RWPE2 (cell line): ENCODE data around the gene CRISPLD2.

Source experiments
- ATAC-seq: fragments of 200-7000 bp; cut with Tn5 transposase; 3 replicates; pipeline ENCODE4 v1.9.1; 2021; ENCODE audit warnings: low read depth
- DNase-seq: peaks from one replicate; pipeline ENCODE4 v3.0.0-alpha.2; 2020; ENCODE audit warnings: low spot score
- H3K27ac ChIP-seq: fragments of 450-650 bp; 2 replicates; pipeline ENCODE4 v1.5.1; 2017; ENCODE audit warnings: mild to moderate bottlenecking; ENCODE audit not compliant: poor library complexity, severe bottlenecking
- H3K27me3 ChIP-seq: fragments of 250-450 bp; sonication (Bioruptor Pico); 2 replicates; pipeline ENCODE4 v1.5.1; 2021; ENCODE audit warnings: mild to moderate bottlenecking, moderate library complexity; ENCODE audit not compliant: insufficient read depth, poor library complexity, severe bottlenecking
- H3K36me3 ChIP-seq: fragments of 250-450 bp; sonication (Bioruptor Pico); 2 replicates; pipeline ENCODE4 v1.5.1; 2020; ENCODE audit warnings: low read depth, mild to moderate bottlenecking, moderate library complexity
- H3K4me1 ChIP-seq: fragments of 250-450 bp; sonication (Bioruptor Pico); 2 replicates; pipeline ENCODE4 v1.5.1; 2021; ENCODE audit warnings: mild to moderate bottlenecking, moderate library complexity; ENCODE audit not compliant: insufficient read depth, poor library complexity, severe bottlenecking
- H3K4me3 ChIP-seq: fragments of 250-450 bp; sonication (Bioruptor Pico); 2 replicates; pipeline ENCODE4 v1.5.1; 2021; ENCODE audit warnings: mild to moderate bottlenecking, moderate library complexity; ENCODE audit not compliant: severe bottlenecking
- H3K9me3 ChIP-seq: fragments of 250-450 bp; sonication (Bioruptor Pico); 2 replicates; pipeline ENCODE4 v1.5.1; 2021; ENCODE audit warnings: mild to moderate bottlenecking, moderate library complexity; ENCODE audit not compliant: severe bottlenecking
- TF ChIP-seq, protein P1 (sequence below): fragments of 450-650 bp; IDR thresholded peaks from one replicate; pipeline ENCODE4 v1.5.1; 2017; ENCODE audit warnings: mild to moderate bottlenecking, moderate library complexity; ENCODE audit not compliant: poor library complexity, severe bottlenecking

The CRISPLD2 gene

DNA sequence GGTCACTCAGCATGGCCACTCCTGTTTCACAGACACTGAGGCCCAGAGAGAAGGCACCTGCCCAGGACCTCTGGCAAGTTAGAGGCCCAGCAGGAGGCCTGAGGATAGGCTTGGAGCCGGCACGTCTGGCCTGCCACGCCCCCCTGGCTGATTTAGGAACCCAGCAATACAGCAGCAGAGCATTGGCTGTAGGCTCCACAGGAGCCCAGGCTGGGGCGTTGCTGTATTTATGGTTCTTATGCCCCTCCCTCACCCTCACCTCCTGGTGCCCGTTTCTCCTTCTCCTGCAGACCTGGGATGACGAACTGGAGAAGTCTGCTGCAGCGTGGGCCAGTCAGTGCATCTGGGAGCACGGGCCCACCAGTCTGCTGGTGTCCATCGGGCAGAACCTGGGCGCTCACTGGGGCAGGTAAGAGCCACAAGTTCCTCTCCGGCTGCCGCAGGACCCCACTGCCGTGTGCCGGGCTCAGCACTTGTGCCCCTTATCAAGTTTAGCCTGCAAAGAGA is 25.8 kb downstream of the CRISPLD2 start:
- ATAC-seq: no peak
- Histone ChIP-seq H3K27ac (no peak overlapping the region), H3K4me3 (no peak overlapping the region), H3K27me3 (no peaks in the 10 kb centered on the region), H3K4me1 (peaks cover 7% of the 10 kb centered on the region), H3K9me3 (no peaks in the 10 kb centered on the region), H3K36me3 (no peaks in the 10 kb centered on the region)
- DNase-seq: no peak
- TF ChIP-seq, protein P1, sequence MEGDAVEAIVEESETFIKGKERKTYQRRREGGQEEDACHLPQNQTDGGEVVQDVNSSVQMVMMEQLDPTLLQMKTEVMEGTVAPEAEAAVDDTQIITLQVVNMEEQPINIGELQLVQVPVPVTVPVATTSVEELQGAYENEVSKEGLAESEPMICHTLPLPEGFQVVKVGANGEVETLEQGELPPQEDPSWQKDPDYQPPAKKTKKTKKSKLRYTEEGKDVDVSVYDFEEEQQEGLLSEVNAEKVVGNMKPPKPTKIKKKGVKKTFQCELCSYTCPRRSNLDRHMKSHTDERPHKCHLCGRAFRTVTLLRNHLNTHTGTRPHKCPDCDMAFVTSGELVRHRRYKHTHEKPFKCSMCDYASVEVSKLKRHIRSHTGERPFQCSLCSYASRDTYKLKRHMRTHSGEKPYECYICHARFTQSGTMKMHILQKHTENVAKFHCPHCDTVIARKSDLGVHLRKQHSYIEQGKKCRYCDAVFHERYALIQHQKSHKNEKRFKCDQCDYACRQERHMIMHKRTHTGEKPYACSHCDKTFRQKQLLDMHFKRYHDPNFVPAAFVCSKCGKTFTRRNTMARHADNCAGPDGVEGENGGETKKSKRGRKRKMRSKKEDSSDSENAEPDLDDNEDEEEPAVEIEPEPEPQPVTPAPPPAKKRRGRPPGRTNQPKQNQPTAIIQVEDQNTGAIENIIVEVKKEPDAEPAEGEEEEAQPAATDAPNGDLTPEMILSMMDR: no peak

DNA sequence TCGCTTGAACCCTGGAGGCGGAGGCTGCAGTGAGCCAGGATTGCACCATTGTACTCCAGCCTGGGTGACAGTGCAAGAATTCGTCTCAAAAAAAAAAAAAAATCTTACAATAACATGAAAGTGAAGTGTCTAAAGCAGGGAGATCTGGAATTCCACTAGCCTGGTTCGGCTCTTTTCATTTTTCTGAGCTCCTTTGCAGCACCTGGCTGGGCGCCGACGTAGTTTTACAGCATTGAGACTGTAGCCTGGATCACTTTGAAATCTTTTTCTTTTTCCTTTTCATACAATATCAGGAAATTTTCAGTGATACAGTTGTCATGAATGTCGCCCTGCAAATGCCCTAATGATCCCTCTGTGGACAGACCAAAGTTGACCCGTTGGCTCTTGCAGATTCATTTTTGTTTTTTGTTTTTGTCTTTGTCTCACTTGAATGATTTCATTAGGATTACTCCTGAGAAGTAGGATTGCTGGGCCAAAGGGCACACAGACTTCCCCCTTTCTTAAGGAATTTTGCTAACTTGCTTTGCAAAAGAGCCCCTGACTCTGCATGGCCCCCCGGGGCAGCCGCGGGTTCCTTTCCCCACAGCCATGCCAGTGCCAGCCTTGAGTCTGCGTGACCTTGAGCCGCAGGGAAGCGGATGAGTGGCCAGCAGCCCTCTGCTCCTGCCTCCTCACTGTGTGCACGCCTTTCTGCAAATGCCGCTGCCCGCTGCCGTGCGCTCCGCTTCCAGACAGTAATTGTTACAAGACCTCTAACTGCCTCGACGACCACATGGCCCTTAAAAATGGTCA is 28.0 kb downstream of the CRISPLD2 start:
- Histone ChIP-seq H3K27me3 (no peaks in the 10 kb centered on the region), H3K9me3 (no peaks in the 10 kb centered on the region), H3K27ac (no peak overlapping the region), H3K36me3 (no peaks in the 10 kb centered on the region), H3K4me3 (no peak overlapping the region), H3K4me1 (peaks cover 14% of the 10 kb centered on the region)
- no peak for DNase-seq
- TF ChIP-seq, protein P1: no peak
- ATAC-seq: no peak

DNA sequence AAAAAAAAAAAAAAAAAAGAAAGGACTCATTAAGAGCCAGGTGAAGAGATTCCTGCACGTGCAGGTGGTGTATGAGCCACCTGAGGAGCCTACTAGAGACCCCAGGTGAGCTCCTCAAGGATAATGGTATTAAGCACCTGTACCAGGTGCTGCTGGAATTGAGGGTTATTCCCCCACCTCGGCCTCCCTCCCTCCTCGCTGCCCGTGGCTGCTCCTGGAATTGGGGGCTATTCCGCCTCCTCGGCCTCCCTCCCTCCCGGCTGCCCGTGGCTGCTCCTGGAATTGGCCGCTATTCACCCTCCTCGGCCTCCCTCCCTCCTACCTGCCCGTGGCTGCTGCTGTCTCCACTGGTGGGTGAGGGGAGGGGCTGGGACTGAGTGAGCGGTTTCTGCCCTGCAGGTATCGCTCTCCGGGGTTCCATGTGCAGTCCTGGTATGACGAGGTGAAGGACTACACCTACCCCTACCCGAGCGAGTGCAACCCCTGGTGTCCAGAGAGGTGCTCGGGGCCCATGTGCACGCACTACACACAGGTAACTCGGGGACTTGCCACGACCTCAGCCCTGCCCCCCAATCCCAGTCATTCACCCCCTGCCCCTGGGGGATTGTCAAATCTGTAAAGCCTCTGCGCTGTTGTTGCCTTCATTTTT is 29.3 kb downstream of the CRISPLD2 start:
- TF ChIP-seq, protein P1: no peak
- DNase-seq (no peak), ATAC-seq (no peak)
- no peaks in the 10 kb centered on the region for H3K27me3 ChIP-seq
- H3K36me3 ChIP-seq: no peaks in the 10 kb centered on the region
- H3K4me3 ChIP-seq: no peak overlapping the region
- no peaks in the 10 kb centered on the region for H3K9me3 ChIP-seq
- H3K4me1 ChIP-seq: peaks cover 11% of the 10 kb centered on the region
- H3K27ac ChIP-seq: no peak overlapping the region

DNA sequence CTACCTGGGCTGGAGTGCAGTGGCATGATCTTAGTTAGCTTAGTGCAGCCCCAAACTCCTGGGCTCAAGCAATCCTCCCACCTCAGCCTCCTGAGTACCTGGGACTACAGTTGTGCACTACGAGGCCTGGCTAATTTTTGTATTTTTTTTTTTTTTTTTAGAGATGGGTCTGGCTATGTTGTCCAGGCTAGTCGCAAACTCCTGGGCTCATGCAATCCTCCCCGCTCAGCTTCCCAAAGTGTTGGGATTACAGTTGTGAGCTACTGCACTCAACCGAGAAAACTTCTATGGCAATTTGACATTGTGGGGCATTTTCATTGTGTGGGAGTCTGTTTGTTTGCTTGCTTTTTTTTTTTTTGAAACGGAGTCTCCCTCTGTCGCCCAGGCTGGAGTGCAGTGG is 30.0 kb downstream of the CRISPLD2 start:
- Histone ChIP-seq H3K9me3 (no peaks in the 10 kb centered on the region), H3K27ac (no peak overlapping the region), H3K4me1 (peaks cover 11% of the 10 kb centered on the region), H3K36me3 (no peaks in the 10 kb centered on the region), H3K4me3 (no peak overlapping the region), H3K27me3 (no peaks in the 10 kb centered on the region)
- ATAC-seq (no peak), DNase-seq (no peak)
- TF ChIP-seq, protein P1: no peak
